Mucosa of descending colon (tissue), 3 donors: ENCODE measurements around the gene UBQLN1. TPM values are rescaled to one million over a fixed set of nuclear protein-coding genes. Genes with fewer than 3 reads are reported as not detected.

Experiments
- ATAC-seq: fragments of 200-7000 bp; cut with Tn5 transposase; one replicate; pipeline ENCODE4 v1.9.1; 2020; ENCODE audit warnings: mild to moderate bottlenecking, moderate library complexity
- DNase-seq, 3 donors: peaks; one replicate each; pipeline ENCODE4 v3.0.0-alpha.2; 2020
- H3K36me3 ChIP-seq: fragments of 200-600 bp; one replicate; pipeline ENCODE4 v1.8.0; 2021; ENCODE audit warnings: low read depth, mild to moderate bottlenecking
- H3K4me1 ChIP-seq: fragments of 200-600 bp; one replicate; pipeline ENCODE4 v1.8.0; 2021; ENCODE audit warnings: low read depth, mild to moderate bottlenecking
- H3K4me3 ChIP-seq: fragments of 200-600 bp; one replicate; pipeline ENCODE4 v1.8.0; 2021; ENCODE audit warnings: mild to moderate bottlenecking
- H3K9me3 ChIP-seq: fragments of 200-600 bp; one replicate; pipeline ENCODE4 v1.8.0; 2021; ENCODE audit warnings: mild to moderate bottlenecking
- CTCF ChIP-seq: fragments of 200-600 bp; IDR thresholded peaks from one replicate; pipeline ENCODE4 v1.8.0; 2022; ENCODE audit warnings: antibody characterized with exemption, mild to moderate bottlenecking
- intact Hi-C, 2 donors: fragments of 100-400 bp; cut with DNase I in 1 of 2; cut with micrococcal nuclease in 1 of 2; formaldehyde crosslinking; loops; one replicate each; pipeline versions ENCODE4 v1.11.0 to v1.11.1; 2022; cut with DNase I, micrococcal nuclease
- total RNA-seq, 3 donors: library from RNA; stranded (reverse); fragmentation: NEBNext Ultra II Directional in 2 of 3; extraction: Animal tissue kit (Norgen Biotek cat#: 25700) in 2 of 3; gene quantifications; one replicate each; pipeline versions ENCODE4 v1.2.1 to v1.2.4, GENCODE V29; 2021 to 2023
- donor health status: DM: no; HTN: no; CAD: no; lungs with moderate emphysema.
- donor health status: DM: no; HTN: no; CAD: no.
- donor health status: DM: no; HTN: yes; CAD: no.

The UBQLN1 gene
- total RNA-seq, 3 donors from 2014 or later = 74.3 to 100.0 (median 80.6) TPM

- no peaks in the 10 kb centered on the region for H3K9me3 ChIP-seq
- intact Hi-C loops = no loop called here
- no peak overlapping the region for H3K4me3 ChIP-seq
- TF ChIP-seq CTCF = no peak
- DNase-seq (no peak), ATAC-seq (no peak)
- H3K4me1 ChIP-seq = no peaks in the 10 kb centered on the region
- no peaks in the 10 kb centered on the region for H3K36me3 ChIP-seq
Measured at GRCh38 chr9:83637389-83637788, 70.4 kb downstream of the UBQLN1 start.

DNA sequence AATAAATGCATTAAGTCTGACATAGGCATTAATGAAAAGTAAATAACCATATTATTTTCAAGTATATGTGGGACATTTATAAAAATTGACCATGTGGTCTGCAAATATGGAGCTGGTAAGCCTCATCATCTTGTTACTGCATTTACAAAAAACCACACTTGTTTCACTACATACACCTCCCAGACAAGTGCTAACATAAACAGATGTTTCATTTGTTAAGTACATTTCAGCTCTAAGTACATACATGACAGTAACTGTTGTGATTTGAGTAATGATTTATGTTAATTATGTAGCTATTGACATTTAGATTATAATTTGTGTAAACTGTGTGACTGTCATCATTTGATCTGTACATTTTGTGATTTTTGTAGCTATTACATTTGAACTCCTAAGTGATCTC lies 70.9 kb downstream of the UBQLN1 start:
- intact Hi-C loops = no loop called here
- Histone ChIP-seq H3K4me1 (no peaks in the 10 kb centered on the region), H3K9me3 (no peaks in the 10 kb centered on the region), H3K36me3 (no peaks in the 10 kb centered on the region), H3K4me3 (no peak overlapping the region)
- DNase-seq = no peak
- no peak for ATAC-seq
- no peak for TF ChIP-seq CTCF

DNA sequence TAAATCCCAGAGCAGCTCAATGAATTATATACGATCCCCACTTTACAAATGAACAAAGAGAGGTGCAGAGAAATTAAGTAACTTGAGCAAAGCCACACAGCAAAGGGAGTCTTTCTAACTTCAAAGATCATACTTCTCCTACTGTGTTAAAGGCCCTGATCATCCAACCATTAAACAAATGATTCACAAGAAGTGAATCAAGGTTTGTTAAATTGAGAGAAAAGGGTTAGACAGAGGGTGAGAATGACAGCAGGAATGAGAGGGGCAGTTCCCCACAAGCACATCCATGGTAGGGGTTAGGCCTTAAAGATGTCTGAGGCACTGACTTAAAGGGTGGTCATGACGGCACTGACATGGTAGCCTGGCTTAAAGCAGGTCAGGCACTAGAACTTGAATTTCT lies 74.1 kb downstream of the UBQLN1 start:
- no peak for ATAC-seq
- Histone ChIP-seq H3K9me3 (no peaks in the 10 kb centered on the region), H3K4me1 (peaks cover 3% of the 10 kb centered on the region), H3K4me3 (no peak overlapping the region), H3K36me3 (no peaks in the 10 kb centered on the region)
- TF ChIP-seq CTCF = no peak
- DNase-seq = no peak
- intact Hi-C loops = no loop called here

- Histone ChIP-seq H3K9me3 (no peaks in the 10 kb centered on the region), H3K36me3 (no peaks in the 10 kb centered on the region), H3K4me3 (no peak overlapping the region), H3K4me1 (peaks cover 3% of the 10 kb centered on the region)
- intact Hi-C loops = no loop called here
- TF ChIP-seq CTCF = no peak
- ATAC-seq = no peak
- no peak for DNase-seq
Measured at GRCh38 chr9:83633255-83633654, 74.5 kb downstream of the UBQLN1 start.

DNA sequence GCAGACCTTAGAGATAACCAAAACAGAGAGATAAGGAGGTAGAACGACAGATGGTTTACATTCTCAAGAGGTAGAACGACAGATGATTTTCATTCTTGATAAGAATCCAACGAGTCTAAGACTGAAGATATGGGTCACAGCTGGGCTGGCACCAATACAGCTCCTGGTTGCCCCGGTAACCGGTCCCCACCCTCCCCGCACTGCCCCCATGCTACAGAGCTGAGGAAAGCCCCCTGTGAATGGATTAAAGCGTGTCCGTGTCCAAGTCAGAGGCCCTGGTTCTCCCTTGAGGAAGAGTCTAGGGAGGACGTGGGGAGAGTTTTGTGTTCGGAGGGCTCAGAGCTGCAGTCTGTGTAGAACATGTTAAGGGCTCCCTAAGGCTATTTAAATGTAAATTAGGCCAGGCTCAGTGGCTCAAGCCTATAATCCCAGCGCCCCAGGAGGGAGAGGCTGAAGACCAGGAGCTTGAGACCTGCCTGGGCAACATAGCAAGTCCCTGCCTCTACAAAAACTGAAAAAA lies 76.8 kb downstream of the UBQLN1 start:
- no peak for TF ChIP-seq CTCF
- intact Hi-C loops = no loop called here
- no peaks in the 10 kb centered on the region for H3K36me3 ChIP-seq
- H3K4me1 ChIP-seq = peaks cover 3% of the 10 kb centered on the region
- no peak for ATAC-seq
- no peaks in the 10 kb centered on the region for H3K9me3 ChIP-seq
- H3K4me3 ChIP-seq = no peak overlapping the region
- no peak for DNase-seq

DNA sequence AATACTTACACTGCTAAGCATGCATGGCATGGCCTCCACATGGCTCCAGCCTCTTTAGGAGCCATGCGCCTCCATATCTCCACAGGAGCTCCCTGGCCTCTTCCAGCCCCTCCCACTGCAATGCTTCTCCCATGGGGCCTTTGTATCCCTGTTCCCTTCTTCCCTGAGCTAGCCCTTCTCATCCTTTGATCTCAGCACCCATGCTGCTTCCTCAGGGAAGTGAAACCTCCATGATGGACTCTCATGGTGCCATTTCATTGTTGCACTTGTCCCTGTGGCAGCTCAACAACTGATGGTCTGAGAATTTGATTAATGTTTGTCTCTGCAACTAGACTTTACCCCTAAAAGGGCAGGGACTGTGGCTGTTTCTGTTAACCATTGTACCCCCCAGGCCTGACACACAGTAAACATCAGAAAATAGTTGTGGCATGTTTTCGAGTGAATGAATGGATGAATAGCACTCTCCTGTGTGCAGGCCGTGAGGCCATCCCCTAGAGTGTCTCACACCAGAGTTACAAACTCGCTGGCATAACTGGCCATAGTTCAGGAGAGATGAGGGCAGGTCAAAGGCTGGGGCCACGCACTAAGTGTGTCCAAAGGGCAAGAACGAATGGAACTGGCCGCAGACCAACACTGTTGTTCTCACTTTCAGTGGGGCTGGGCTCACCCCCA lies 78.2 kb downstream of the UBQLN1 start:
- ATAC-seq = peak; percentile 81
- no peaks in the 10 kb centered on the region for H3K9me3 ChIP-seq

More for the DNA sequence above, 78.2 kb downstream of the UBQLN1 start:
- H3K4me3 ChIP-seq = no peak overlapping the region
- no peak for TF ChIP-seq CTCF
- intact Hi-C loops = no loop called here
- H3K4me1 ChIP-seq = peaks cover 3% of the 10 kb centered on the region
- no peaks in the 10 kb centered on the region for H3K36me3 ChIP-seq
- DNase-seq = peak in 1 of 3 donors; percentile 19
